HepG2 (cell line): Measurements from ENCODE around the gene FBXO2. TPM values are rescaled to one million over a fixed set of nuclear protein-coding genes. Genes with fewer than 3 reads are reported as not detected.

Experiments used
- ARNT ChIP-seq: fragments of 450-650 bp; IDR thresholded peaks from 2 replicates; pipeline ENCODE4 v1.6.1; 2017
- CBX1 ChIP-seq: IDR thresholded peaks from one replicate; pipeline ENCODE4 v1.6.1; 2016; ENCODE audit warnings: antibody characterized with exemption, low read depth
- CENPT ChIP-seq: sonication (generic); formaldehyde crosslinking; IDR thresholded peaks from 2 replicates; pipeline ENCODE4 v1.8.0; 2022; ENCODE audit warnings: low read depth, mild to moderate bottlenecking, moderate library complexity, missing genetic modification reagents
- KLF16 ChIP-seq, 2 experiments: sonication (generic) in 1 of 2; formaldehyde crosslinking in 1 of 2; IDR thresholded peaks; 2 replicates each; pipeline versions ENCODE4 v1.6.1 to v1.8.0; 2016 to 2023; ENCODE audit warnings: missing genetic modification reagents in 2 of 2, missing compliant biosample characterization in 1 of 2
- MAFK ChIP-seq, 2 experiments: IDR thresholded peaks in 1 of 2; conservative IDR thresholded peaks in 1 of 2; 2 replicates each; pipeline ENCODE4 v1.6.1; 2011; ENCODE audit warnings: improper control_type of control experiment in 2 of 2, low read length in 2 of 2
- MEF2D ChIP-seq: sonication (generic); formaldehyde crosslinking; IDR thresholded peaks from 2 replicates; pipeline ENCODE4 v1.5.1; 2020; ENCODE audit warnings: mild to moderate bottlenecking, missing genetic modification reagents
- MYNN ChIP-seq: sonication (generic); formaldehyde crosslinking; IDR thresholded peaks from 2 replicates; pipeline ENCODE4 v1.4.0; 2020; ENCODE audit warnings: mild to moderate bottlenecking, low read depth, missing genetic modification reagents
- SP2 ChIP-seq: sonication (generic); formaldehyde crosslinking; IDR thresholded peaks from 2 replicates; pipeline ENCODE4 v1.5.1; 2020; ENCODE audit warnings: mild to moderate bottlenecking, missing genetic modification reagents
- SP5 ChIP-seq: IDR thresholded peaks from 2 replicates; pipeline ENCODE4 v1.6.1; 2016; ENCODE audit warnings: low read depth, borderline replicate concordance
- TAF15 ChIP-seq: fragments of 200-400 bp; formaldehyde crosslinking; IDR thresholded peaks from one replicate; pipeline ENCODE4 v1.6.1; 2018; ENCODE audit warnings: mild to moderate bottlenecking, low read depth, low read length; ENCODE audit not compliant: poor library complexity, severe bottlenecking
- ZFP90 ChIP-seq: sonication (generic); formaldehyde crosslinking; IDR thresholded peaks from 2 replicates; pipeline ENCODE4 v1.8.0; 2022; ENCODE audit warnings: missing genetic modification reagents, mild to moderate bottlenecking, inconsistent platforms, borderline replicate concordance
- ZNF12 ChIP-seq: sonication (generic); formaldehyde crosslinking; IDR thresholded peaks from 2 replicates; pipeline ENCODE4 v1.5.0; 2020; ENCODE audit warnings: missing genetic modification reagents
- ZNF44 ChIP-seq: sonication (generic); formaldehyde crosslinking; IDR thresholded peaks from 2 replicates; pipeline ENCODE4 v1.5.1; 2020; ENCODE audit warnings: mild to moderate bottlenecking, missing genetic modification reagents
- ZNF484 ChIP-seq: sonication (generic); formaldehyde crosslinking; IDR thresholded peaks from 2 replicates; pipeline ENCODE4 v1.5.1; 2020; ENCODE audit warnings: mild to moderate bottlenecking, low read depth, missing genetic modification reagents, borderline replicate concordance
- ZNF557 ChIP-seq: sonication (generic); formaldehyde crosslinking; IDR thresholded peaks from 2 replicates; pipeline ENCODE4 v1.4.0; 2020; ENCODE audit warnings: missing genetic modification reagents
- ZNF569 ChIP-seq: sonication (generic); formaldehyde crosslinking; IDR thresholded peaks from 2 replicates; pipeline ENCODE4 v1.5.0; 2020; ENCODE audit warnings: mild to moderate bottlenecking, missing genetic modification reagents, moderate library complexity, borderline replicate concordance
- ZNF7 ChIP-seq: IDR thresholded peaks from 2 replicates; pipeline ENCODE4 v1.6.1; 2016; ENCODE audit warnings: missing biosample characterization, missing genetic modification reagents
- ZNF761 ChIP-seq: sonication (generic); formaldehyde crosslinking; conservative IDR thresholded peaks from 2 replicates; pipeline ENCODE4 v1.4.0; 2020; ENCODE audit warnings: mild to moderate bottlenecking, missing genetic modification reagents
- ZNF792 ChIP-seq: IDR thresholded peaks from 2 replicates; pipeline ENCODE4 v1.6.1; 2016
- ZSCAN21 ChIP-seq: sonication (generic); formaldehyde crosslinking; IDR thresholded peaks from 2 replicates; pipeline ENCODE4 v1.8.0; 2022; ENCODE audit warnings: mild to moderate bottlenecking, missing genetic modification reagents, moderate library complexity, borderline replicate concordance
- ZSCAN29 ChIP-seq: sonication (generic); formaldehyde crosslinking; conservative IDR thresholded peaks from 2 replicates; pipeline ENCODE4 v1.4.0; 2020; ENCODE audit warnings: mild to moderate bottlenecking, missing genetic modification reagents
- ZSCAN9 ChIP-seq: IDR thresholded peaks from 2 replicates; pipeline ENCODE4 v1.6.1; 2016; ENCODE audit warnings: borderline replicate concordance
- polyA plus RNA-seq, 8 experiments: library from polyadenylated mRNA; depleted of rRNA in 3 of 8; stranded (reverse) in 7 of 8; unstranded in 1 of 8; fragments of >200 nt; fragmentation: Illumina TruSeq in 4 of 8; extraction: Trizol in 4 of 8; gene quantifications; 2 replicates each; pipeline versions ENCODE4 v1.2.1 to v1.2.3, GENCODE V29; 2011 to 2016; ENCODE audit warnings: low read depth in 4 of 8, missing spikeins in 1 of 8, mixed read lengths in 1 of 8; ENCODE audit not compliant: insufficient read depth in 1 of 8
- total RNA-seq, 5 experiments: library from RNA; depleted of rRNA; stranded (reverse); fragments of >200 nt; fragmentation: Illumina TruSeq; extraction: Trizol; gene quantifications; 2 replicates each; pipeline ENCODE4 v1.2.3, GENCODE V29; 2016; ENCODE audit warnings: low read depth in 1 of 5
- TF ChIP-seq, protein P1 (sequence below): sonication (generic); formaldehyde crosslinking; IDR thresholded peaks from 2 replicates; pipeline ENCODE4 v1.4.0; 2020; ENCODE audit warnings: mild to moderate bottlenecking, low read depth, missing genetic modification reagents
- TF ChIP-seq, protein P2 (sequence below): sonication (generic); formaldehyde crosslinking; IDR thresholded peaks from 2 replicates; pipeline ENCODE4 v1.4.0; 2020; ENCODE audit warnings: missing genetic modification reagents
- TF ChIP-seq, protein P3 (sequence below): sonication (generic); formaldehyde crosslinking; IDR thresholded peaks from 2 replicates; pipeline ENCODE4 v1.4.0; 2020; ENCODE audit warnings: missing genetic modification reagents, borderline replicate concordance
- TF ChIP-seq, protein P4 (sequence below): sonication (generic); formaldehyde crosslinking; IDR thresholded peaks from 2 replicates; pipeline ENCODE4 v1.8.0; 2022; ENCODE audit warnings: missing genetic modification reagents, mild to moderate bottlenecking, inconsistent platforms, borderline replicate concordance

The FBXO2 gene
- total and polyA plus RNA-seq, 2 of the 13 experiments (the other 11 are each of a cell fraction or from before 2014, with no cell fraction given), result 79.3 to 112 TPM

DNA sequence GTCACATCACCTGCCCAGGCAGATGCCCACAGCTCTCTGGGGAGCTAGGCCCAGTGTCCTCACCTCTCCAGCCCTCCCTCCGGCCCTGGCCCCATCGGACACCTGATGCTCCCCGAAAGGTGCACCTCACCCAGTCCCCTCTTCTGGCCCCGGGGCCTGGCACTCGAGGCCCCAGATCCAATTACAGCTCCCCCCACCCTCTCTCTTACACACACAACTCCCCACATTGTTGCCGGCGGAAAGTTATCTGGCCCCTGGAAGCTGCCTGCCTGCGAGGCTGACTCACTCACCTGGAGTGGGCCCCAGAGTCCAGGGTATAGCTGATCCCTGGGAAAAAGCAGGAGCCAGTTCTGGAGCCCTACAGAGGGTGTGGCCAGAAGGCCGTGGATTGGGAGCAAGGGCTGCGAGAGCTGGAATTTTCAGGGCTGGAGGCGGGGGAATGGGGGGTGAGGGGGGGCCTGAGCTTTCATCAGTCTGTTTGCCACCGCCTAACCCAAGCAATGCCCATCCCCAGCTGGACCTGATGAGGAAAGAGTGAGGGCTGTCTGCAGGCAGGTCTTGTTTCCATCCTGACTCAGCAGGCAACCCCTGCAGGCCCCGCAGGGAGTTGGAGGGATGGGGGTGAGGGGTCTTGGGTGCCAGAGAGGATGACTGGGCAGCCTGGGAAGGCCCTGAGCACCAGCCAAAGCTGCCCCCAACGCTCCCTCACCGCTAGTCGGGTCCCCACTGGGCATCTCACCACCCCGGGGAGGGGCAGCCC is 948 bp downstream of the FBXO2 start (continued):
- TF ChIP-seq ZNF792 (CRISPR knock-in tag) (no peak), ZFP90 (CRISPR knock-in tag) (no peak), MYNN (CRISPR knock-in tag) (no peak), CENPT (no peak), ZNF12 (CRISPR knock-in tag) (no peak), TAF15 (peak; percentile 16), ZSCAN9 (CRISPR knock-in tag) (no peak; the same call in 1 of the 2 replicates), SP5 (CRISPR knock-in tag) (peak; percentile 30), ZSCAN29 (CRISPR knock-in tag) (no peak), KLF16 (CRISPR knock-in tag; IDR thresholded peaks at IDR 0.05) (no peak), ZNF557 (no peak), ZNF484 (CRISPR knock-in tag) (no peak), ZNF761 (CRISPR knock-in tag) (no peak), ZNF44 (CRISPR knock-in tag) (no peak), CBX1 (no peak), MEF2D (CRISPR knock-in tag) (peak; percentile 55; the same call in 1 of the 2 replicates), ZNF569 (CRISPR knock-in tag) (no peak), SP2 (CRISPR knock-in tag) (no peak), ARNT (no peak), ZNF7 (no peak), MAFK (conservative IDR thresholded peaks at IDR 0.05 in 1 of 2, IDR thresholded peaks at IDR 0.05 in 1 of 2; ENCODE audit: low read length in 2 of 2) (peak; percentile 15 to 16; a peak in 1 of 4 replicates), ZSCAN21 (no peak)
- TF ChIP-seq, protein P1, sequence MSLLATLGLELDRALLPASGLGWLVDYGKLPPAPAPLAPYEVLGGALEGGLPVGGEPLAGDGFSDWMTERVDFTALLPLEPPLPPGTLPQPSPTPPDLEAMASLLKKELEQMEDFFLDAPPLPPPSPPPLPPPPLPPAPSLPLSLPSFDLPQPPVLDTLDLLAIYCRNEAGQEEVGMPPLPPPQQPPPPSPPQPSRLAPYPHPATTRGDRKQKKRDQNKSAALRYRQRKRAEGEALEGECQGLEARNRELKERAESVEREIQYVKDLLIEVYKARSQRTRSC, result no peak
- TF ChIP-seq, protein P2, sequence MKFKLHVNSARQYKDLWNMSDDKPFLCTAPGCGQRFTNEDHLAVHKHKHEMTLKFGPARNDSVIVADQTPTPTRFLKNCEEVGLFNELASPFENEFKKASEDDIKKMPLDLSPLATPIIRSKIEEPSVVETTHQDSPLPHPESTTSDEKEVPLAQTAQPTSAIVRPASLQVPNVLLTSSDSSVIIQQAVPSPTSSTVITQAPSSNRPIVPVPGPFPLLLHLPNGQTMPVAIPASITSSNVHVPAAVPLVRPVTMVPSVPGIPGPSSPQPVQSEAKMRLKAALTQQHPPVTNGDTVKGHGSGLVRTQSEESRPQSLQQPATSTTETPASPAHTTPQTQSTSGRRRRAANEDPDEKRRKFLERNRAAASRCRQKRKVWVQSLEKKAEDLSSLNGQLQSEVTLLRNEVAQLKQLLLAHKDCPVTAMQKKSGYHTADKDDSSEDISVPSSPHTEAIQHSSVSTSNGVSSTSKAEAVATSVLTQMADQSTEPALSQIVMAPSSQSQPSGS (CRISPR knock-in tag), result no peak
- TF ChIP-seq, protein P3, sequence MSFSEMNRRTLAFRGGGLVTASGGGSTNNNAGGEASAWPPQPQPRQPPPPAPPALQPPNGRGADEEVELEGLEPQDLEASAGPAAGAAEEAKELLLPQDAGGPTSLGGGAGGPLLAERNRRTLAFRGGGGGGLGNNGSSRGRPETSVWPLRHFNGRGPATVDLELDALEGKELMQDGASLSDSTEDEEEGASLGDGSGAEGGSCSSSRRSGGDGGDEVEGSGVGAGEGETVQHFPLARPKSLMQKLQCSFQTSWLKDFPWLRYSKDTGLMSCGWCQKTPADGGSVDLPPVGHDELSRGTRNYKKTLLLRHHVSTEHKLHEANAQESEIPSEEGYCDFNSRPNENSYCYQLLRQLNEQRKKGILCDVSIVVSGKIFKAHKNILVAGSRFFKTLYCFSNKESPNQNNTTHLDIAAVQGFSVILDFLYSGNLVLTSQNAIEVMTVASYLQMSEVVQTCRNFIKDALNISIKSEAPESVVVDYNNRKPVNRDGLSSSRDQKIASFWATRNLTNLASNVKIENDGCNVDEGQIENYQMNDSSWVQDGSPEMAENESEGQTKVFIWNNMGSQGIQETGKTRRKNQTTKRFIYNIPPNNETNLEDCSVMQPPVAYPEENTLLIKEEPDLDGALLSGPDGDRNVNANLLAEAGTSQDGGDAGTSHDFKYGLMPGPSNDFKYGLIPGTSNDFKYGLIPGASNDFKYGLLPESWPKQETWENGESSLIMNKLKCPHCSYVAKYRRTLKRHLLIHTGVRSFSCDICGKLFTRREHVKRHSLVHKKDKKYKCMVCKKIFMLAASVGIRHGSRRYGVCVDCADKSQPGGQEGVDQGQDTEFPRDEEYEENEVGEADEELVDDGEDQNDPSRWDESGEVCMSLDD (CRISPR knock-in tag), result no peak
- TF ChIP-seq, protein P4, sequence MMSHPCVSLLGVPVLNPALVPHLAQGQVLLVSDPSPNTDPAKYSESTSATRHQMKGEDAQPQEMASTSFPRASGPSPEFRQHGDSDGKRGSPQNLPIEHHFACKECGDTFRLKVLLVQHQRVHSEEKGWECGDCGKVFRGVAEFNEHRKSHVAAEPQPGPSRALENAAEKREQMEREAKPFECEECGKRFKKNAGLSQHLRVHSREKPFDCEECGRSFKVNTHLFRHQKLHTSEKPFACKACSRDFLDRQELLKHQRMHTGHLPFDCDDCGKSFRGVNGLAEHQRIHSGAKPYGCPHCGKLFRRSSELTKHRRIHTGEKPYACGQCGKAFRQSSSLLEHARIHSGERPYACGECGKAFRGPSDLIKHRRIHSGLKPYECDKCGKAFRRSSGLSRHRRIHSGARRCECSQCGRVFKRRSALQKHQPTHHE (CRISPR knock-in tag), result no peak
